ENCODE data around the gene PPP2R2C.

DNA sequence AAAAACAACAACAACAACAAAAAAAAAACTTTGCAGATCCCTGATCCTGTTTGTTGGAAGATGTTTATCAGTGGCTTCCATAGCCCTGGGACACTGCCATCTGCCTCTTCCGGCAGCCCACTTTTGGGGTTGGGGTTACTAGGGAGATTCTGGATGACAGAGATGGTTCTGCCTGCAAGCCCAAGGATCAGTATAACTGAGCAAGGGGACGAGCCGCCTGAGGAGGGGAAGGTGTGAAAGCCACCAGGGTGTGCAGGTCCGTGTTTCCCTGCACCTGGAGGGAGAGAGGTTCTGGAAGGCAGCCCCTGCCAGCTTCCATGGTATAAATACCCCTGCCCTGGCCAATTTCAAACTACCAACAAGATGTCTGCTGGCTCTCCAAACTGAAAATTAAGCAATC is 41.5 kb downstream of the PPP2R2C start:
- TF ChIP-seq, protein P1, sequence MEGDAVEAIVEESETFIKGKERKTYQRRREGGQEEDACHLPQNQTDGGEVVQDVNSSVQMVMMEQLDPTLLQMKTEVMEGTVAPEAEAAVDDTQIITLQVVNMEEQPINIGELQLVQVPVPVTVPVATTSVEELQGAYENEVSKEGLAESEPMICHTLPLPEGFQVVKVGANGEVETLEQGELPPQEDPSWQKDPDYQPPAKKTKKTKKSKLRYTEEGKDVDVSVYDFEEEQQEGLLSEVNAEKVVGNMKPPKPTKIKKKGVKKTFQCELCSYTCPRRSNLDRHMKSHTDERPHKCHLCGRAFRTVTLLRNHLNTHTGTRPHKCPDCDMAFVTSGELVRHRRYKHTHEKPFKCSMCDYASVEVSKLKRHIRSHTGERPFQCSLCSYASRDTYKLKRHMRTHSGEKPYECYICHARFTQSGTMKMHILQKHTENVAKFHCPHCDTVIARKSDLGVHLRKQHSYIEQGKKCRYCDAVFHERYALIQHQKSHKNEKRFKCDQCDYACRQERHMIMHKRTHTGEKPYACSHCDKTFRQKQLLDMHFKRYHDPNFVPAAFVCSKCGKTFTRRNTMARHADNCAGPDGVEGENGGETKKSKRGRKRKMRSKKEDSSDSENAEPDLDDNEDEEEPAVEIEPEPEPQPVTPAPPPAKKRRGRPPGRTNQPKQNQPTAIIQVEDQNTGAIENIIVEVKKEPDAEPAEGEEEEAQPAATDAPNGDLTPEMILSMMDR (conservative IDR thresholded peaks at IDR 0.05; ENCODE audit: low read depth, low read length) = no peak
- no peak for TF ChIP-seq EZH2 (IDR thresholded peaks at IDR 0.05; ENCODE audit: low read length, unreplicated experiment)

Measured in PC-3 (cell line).